ENCODE measurements around the gene WDFY4. TPM values are rescaled to one million over a fixed set of nuclear protein-coding genes. Genes with fewer than 3 reads are reported as not detected.

WDFY4 gene
- total RNA-seq, 1 experiment from 2014 or later: not detected

DNA sequence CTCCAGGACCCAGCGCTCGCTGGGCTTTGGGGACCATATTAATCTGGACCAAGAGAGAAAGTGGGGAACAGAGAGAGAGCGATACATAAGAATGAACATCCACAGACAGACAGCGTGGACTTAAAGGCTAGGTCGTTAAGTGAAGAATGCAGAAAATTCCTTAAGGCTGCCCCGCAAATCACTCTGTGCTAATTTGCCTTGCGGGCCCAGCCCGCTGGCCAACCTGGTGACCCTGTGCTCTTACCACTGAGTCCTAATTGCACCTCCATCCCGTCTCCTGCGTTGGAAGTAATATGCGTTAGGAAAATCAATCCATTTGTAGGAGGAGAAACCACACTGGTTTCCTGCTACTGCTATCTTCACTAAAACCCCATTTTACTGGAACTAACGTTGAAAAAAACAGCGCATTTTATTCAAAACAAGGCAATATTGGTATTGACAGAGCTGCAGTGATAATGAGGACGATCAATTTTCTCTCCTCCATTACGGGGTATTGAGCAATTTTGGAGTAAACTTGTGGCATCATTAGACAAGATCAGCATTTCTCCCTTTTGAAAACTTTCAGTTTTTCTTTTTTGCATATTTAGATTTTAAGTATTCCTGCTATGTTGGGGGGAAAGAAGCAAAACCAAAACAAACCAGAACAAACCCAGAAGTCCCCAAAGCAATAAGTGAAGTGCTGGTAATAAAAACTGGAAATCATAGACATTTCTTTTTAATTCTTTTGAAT is 85.2 kb downstream of the WDFY4 start:
- Mint-ChIP-seq H3K4me1 (peaks cover 18 to 21% of the 10 kb centered on the region in 2 experiments), H3K36me3 (ENCODE audit: insufficient read depth in 1 of 3, low read depth in 3 of 3) (no peaks in the 10 kb centered on the region), H3K4me3 (no peak overlapping the region), H3K27ac (no peak overlapping the region; a peak in 1 of 7 replicates), H3K9me3 (no peaks in the 10 kb centered on the region; a peak in 1 of 5 replicates), H3K27me3 (ENCODE audit: low read depth) (no peaks in the 10 kb centered on the region)
- WGBS (ENCODE audit: extremely low coverage, insufficient read length, low lambda C conversion rate): no CpG with 5 or more reads among the region's 15 CpGs
- no peaks in the 10 kb centered on the region for H3K9me3 ChIP-seq (ENCODE audit: control insufficient read depth, low read depth, low read length)
- H2BK15ac ChIP-seq (ENCODE audit: low read depth, low read length): no peak overlapping the region
- H4K8ac ChIP-seq (replicated peaks; ENCODE audit: insufficient read length, low read depth, low read length): no peak overlapping the region
- H3K27me3 ChIP-seq (ENCODE audit: insufficient read depth, low read length): no peaks in the 10 kb centered on the region
- no peak overlapping the region for H3K27ac ChIP-seq (ENCODE audit: insufficient read length, low read depth, low read length)
- H3K4me2 ChIP-seq (ENCODE audit: insufficient read depth, insufficient read length, low read length): no peak overlapping the region
- H3K14ac ChIP-seq (ENCODE audit: insufficient read depth, low read length): no peak overlapping the region
- no peak overlapping the region for H2BK20ac ChIP-seq (ENCODE audit: low read depth, low read length, poor library complexity, severe bottlenecking)
- no peak overlapping the region for H4K5ac ChIP-seq (ENCODE audit: insufficient read length, low read depth, low read length)
- no peak overlapping the region for H2BK5ac ChIP-seq (ENCODE audit: insufficient read length, low read length)
- no peak overlapping the region for H3K18ac ChIP-seq (ENCODE audit: insufficient read length, low read depth, low read length)
- TF ChIP-seq, protein P1, sequence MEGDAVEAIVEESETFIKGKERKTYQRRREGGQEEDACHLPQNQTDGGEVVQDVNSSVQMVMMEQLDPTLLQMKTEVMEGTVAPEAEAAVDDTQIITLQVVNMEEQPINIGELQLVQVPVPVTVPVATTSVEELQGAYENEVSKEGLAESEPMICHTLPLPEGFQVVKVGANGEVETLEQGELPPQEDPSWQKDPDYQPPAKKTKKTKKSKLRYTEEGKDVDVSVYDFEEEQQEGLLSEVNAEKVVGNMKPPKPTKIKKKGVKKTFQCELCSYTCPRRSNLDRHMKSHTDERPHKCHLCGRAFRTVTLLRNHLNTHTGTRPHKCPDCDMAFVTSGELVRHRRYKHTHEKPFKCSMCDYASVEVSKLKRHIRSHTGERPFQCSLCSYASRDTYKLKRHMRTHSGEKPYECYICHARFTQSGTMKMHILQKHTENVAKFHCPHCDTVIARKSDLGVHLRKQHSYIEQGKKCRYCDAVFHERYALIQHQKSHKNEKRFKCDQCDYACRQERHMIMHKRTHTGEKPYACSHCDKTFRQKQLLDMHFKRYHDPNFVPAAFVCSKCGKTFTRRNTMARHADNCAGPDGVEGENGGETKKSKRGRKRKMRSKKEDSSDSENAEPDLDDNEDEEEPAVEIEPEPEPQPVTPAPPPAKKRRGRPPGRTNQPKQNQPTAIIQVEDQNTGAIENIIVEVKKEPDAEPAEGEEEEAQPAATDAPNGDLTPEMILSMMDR (conservative IDR thresholded peaks at IDR 0.05): no peak
- no peak for DNase-seq
- H3K23ac ChIP-seq (ENCODE audit: insufficient read length, low read depth, low read length): no peak overlapping the region
- H3K79me2 ChIP-seq (ENCODE audit: insufficient read depth, low read length): no peaks in the 10 kb centered on the region
- no peaks in the 10 kb centered on the region for H3K79me1 ChIP-seq (ENCODE audit: insufficient read depth, low read depth, low read length, poor library complexity, severe bottlenecking)
- no peaks in the 10 kb centered on the region for H3K23me2 ChIP-seq (ENCODE audit: insufficient read length, low read depth, low read length, poor library complexity, severe bottlenecking)
- H2BK12ac ChIP-seq (ENCODE audit: insufficient read length, low read depth, low read length): no peak overlapping the region
- no peak overlapping the region for H3T11ph ChIP-seq (ENCODE audit: low read length)
- peaks cover 2% of the 10 kb centered on the region; the same call in 1 of the 2 replicates for H3K4me1 ChIP-seq (ENCODE audit: insufficient read depth, low read length)
- H3K56ac ChIP-seq (ENCODE audit: insufficient read length, low read depth, low read length): no peak overlapping the region
- no peak overlapping the region for H2AK5ac ChIP-seq (ENCODE audit: insufficient read length, low read length)
- no peak overlapping the region for H3K9ac ChIP-seq (ENCODE audit: extremely low read depth, insufficient read length, low read length)
- H4K20me1 ChIP-seq (ENCODE audit: control insufficient read depth, insufficient read depth, insufficient read length): peaks cover 2% of the 10 kb centered on the region
- no peak overlapping the region for H4K91ac ChIP-seq (ENCODE audit: insufficient read length, low read depth, low read length)
- no peak overlapping the region for H3K4ac ChIP-seq (ENCODE audit: low read depth, low read length)
- H2BK120ac ChIP-seq (ENCODE audit: low read depth, low read length, poor library complexity, severe bottlenecking): no peak overlapping the region
- H2AFZ ChIP-seq (ENCODE audit: low read length): no peak overlapping the region

Data from H9 (cell line).